K562 treated with DMSO at 1 percent for 12 hours (cell line): Measurements from ENCODE around the gene SVEP1. TPM values are rescaled to one million over a fixed set of nuclear protein-coding genes. Genes with fewer than 3 reads are reported as not detected.

ENCODE experiments used
- total RNA-seq: library from RNA; unstranded; fragments of 300-600 nt; gene quantifications from 2 replicates; pipeline ENCODE4 v1.2.3, GENCODE V29; 2022; ENCODE audit not compliant: insufficient read depth

The SVEP1 gene
- 0.16 and 0.60 TPM in 2 replicates for total RNA-seq

DNA sequence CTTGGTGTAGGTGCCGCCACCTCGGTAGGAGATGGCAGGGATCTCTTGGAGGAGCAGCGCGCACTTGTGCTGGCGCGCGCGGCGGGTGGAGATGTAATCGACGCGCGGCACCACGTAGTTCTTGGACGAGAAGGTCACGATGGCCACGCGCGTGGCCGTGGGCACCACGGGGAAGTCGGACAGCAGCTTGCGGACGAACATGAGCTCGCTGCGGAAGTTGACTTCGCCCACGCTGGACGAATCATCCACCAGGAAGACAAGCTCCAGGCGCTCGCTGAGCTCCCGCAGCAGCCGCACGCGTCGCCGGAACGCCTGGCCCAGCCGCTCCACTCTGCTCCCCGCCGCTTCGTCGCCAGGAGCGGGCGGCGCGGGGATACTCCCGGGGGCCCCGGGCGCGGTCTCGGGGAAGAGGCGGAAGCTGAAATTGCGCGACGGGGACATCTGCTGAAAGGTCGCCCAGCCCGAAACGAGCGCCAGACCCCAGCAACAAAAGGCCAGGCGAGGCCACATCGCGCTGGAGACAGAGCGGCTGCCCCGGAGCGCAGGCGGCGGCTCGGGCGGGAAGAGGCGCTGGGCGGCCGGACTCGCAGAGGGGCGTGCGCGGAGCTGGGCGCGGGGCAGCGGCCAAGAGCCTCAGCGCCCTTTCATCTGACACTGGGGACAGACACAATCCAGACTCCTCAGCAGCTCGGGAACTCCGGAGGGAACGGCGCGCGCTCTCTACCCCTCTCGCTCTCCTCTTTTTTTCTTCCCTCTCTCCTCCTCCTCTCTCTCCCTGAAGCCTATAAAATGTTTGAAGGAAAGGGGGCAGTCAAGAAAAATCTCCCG is at the start of gene SVEP1:
Gene SVEP1, minus strand, starts transcription at position 708 of the 828 bp plus-strand sequence. Its CDS starts 198 bp downstream, at position 510.

DNA sequence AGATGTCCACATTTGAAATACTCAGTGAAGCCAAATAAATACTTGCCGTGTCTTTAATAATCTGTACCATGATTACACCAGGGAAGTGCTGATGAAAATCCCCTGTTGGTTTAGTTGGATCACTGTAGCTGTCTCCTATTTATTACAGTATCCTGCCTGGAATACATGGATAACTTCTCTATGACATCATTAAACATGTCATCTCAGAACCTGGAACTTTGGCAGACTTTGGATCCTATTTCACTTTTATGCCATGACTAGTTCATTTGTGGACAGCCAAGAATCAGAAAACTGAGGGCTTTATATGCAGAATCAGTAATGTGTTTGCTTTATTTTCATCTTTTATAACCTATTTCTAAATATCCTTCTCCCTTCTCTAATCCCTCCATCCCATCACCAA is 241.8 kb downstream of the SVEP1 start, which contains the start of gene TXNDC8:
Gene TXNDC8, minus strand, starts transcription at position 137 of the 400 bp plus-strand sequence.

Other genes with a start within 250 kb of the SVEP1 start
- gene TXNDC8, start 241.9 kb downstream of the SVEP1 start, total RNA-seq, result not detected in 2 replicates
- not detected in 2 replicates for gene MUSK, start 89.0 kb upstream of the SVEP1 start, total RNA-seq